H9 (cell line): ENCODE measurements around the gene ARPC1A. TPM values are rescaled to one million over a fixed set of nuclear protein-coding genes. Genes with fewer than 3 reads are reported as not detected.

ENCODE experiments used
- DNase-seq: peaks from one replicate; pipeline ENCODE4 v3.0.0-alpha.2; 2017
- H2AFZ ChIP-seq: one replicate; pipeline ENCODE4 v1.6.1; 2013; ENCODE audit warnings: mild to moderate bottlenecking, low read length, control low read depth, moderate library complexity
- H2AK5ac ChIP-seq: 2 replicates; pipeline ENCODE4 v1.6.1; 2013; ENCODE audit warnings: low read length, control low read depth, mixed read lengths; ENCODE audit not compliant: insufficient read length
- H2BK120ac ChIP-seq: one replicate; pipeline ENCODE4 v1.6.1; 2013; ENCODE audit warnings: low read depth, mild to moderate bottlenecking, low read length, control low read depth, inconsistent platforms; ENCODE audit not compliant: poor library complexity, severe bottlenecking
- H2BK12ac ChIP-seq: 2 replicates; pipeline ENCODE4 v1.6.1; 2013; ENCODE audit warnings: low read length, control low read depth, mixed read lengths, low read depth; ENCODE audit not compliant: insufficient read length
- H2BK15ac ChIP-seq: 2 replicates; pipeline ENCODE4 v1.6.1; 2013; ENCODE audit warnings: low read depth, low read length, control low read depth
- H2BK20ac ChIP-seq: one replicate; pipeline ENCODE4 v1.6.1; 2013; ENCODE audit warnings: low read depth, mild to moderate bottlenecking, low read length, control low read depth, inconsistent platforms; ENCODE audit not compliant: poor library complexity, severe bottlenecking
- H2BK5ac ChIP-seq: 2 replicates; pipeline ENCODE4 v1.6.1; 2013; ENCODE audit warnings: low read length, control low read depth, mixed read lengths; ENCODE audit not compliant: insufficient read length
- H3K14ac ChIP-seq: 2 replicates; pipeline ENCODE4 v1.6.1; 2013; ENCODE audit warnings: low read length, control low read depth; ENCODE audit not compliant: insufficient read depth
- H3K18ac ChIP-seq: 2 replicates; pipeline ENCODE4 v1.6.1; 2013; ENCODE audit warnings: low read depth, mild to moderate bottlenecking, mixed read lengths, low read length, control low read depth; ENCODE audit not compliant: insufficient read length
- H3K23ac ChIP-seq: 2 replicates; pipeline ENCODE4 v1.6.1; 2013; ENCODE audit warnings: low read length, control low read depth, mixed read lengths, low read depth; ENCODE audit not compliant: insufficient read length
- H3K23me2 ChIP-seq: 2 replicates; pipeline ENCODE4 v1.6.1; 2013; ENCODE audit warnings: low read depth, mild to moderate bottlenecking, mixed read lengths, low read length, control low read depth; ENCODE audit not compliant: insufficient read length, poor library complexity, severe bottlenecking
- H3K27ac ChIP-seq: 2 replicates; pipeline ENCODE4 v1.5.1; 2013; ENCODE audit warnings: low read length, control low read depth, mixed read lengths, low read depth; ENCODE audit not compliant: insufficient read length
- H3K27me3 ChIP-seq: 2 replicates; pipeline ENCODE4 v1.6.1; 2013; ENCODE audit warnings: low read length, control low read depth, inconsistent platforms; ENCODE audit not compliant: insufficient read depth
- H3K4ac ChIP-seq: 2 replicates; pipeline ENCODE4 v1.6.1; 2013; ENCODE audit warnings: low read depth, mild to moderate bottlenecking, control low read depth, inconsistent platforms, low read length, moderate library complexity
- H3K4me1 ChIP-seq: 2 replicates; pipeline ENCODE4 v1.6.1; 2013; ENCODE audit warnings: low read length, control low read depth, inconsistent platforms; ENCODE audit not compliant: insufficient read depth
- H3K4me2 ChIP-seq: 2 replicates; pipeline ENCODE4 v1.6.1; 2013; ENCODE audit warnings: low read length, control low read depth, mixed read lengths; ENCODE audit not compliant: insufficient read length, insufficient read depth
- H3K56ac ChIP-seq: 2 replicates; pipeline ENCODE4 v1.6.1; 2013; ENCODE audit warnings: low read depth, mild to moderate bottlenecking, mixed read lengths, low read length, control low read depth; ENCODE audit not compliant: insufficient read length
- H3K79me1 ChIP-seq: 2 replicates; pipeline ENCODE4 v1.6.1; 2013; ENCODE audit warnings: low read depth, mild to moderate bottlenecking, moderate library complexity, low read length, control low read depth, inconsistent platforms; ENCODE audit not compliant: insufficient read depth, poor library complexity, severe bottlenecking
- H3K79me2 ChIP-seq: 2 replicates; pipeline ENCODE4 v1.6.1; 2013; ENCODE audit warnings: low read length, control low read depth, inconsistent platforms; ENCODE audit not compliant: insufficient read depth
- H3K9ac ChIP-seq: 2 replicates; pipeline ENCODE4 v1.6.1; 2013; ENCODE audit warnings: low read length, control low read depth, mixed read lengths; ENCODE audit not compliant: insufficient read length; ENCODE audit errors: extremely low read depth
- H3K9me3 ChIP-seq: one replicate; pipeline ENCODE4 v1.6.1; 2013; ENCODE audit warnings: low read depth, low read length, inconsistent platforms; ENCODE audit not compliant: control insufficient read depth
- H3T11ph ChIP-seq: one replicate; pipeline ENCODE4 v1.6.1; 2013; ENCODE audit warnings: mild to moderate bottlenecking, low read length, control low read depth, inconsistent platforms
- H4K20me1 ChIP-seq: one replicate; pipeline ENCODE4 v1.6.1; 2013; ENCODE audit not compliant: control insufficient read depth, insufficient read length, insufficient read depth
- H4K5ac ChIP-seq: 2 replicates; pipeline ENCODE4 v1.6.1; 2013; ENCODE audit warnings: low read depth, mild to moderate bottlenecking, mixed read lengths, low read length, control low read depth; ENCODE audit not compliant: insufficient read length
- H4K8ac ChIP-seq: replicated peaks from 2 replicates; pipeline ENCODE4 v1.6.1; 2013; ENCODE audit warnings: low read length, control low read depth, mixed read lengths, low read depth; ENCODE audit not compliant: insufficient read length
- H4K91ac ChIP-seq: 2 replicates; pipeline ENCODE4 v1.6.1; 2013; ENCODE audit warnings: low read depth, mild to moderate bottlenecking, moderate library complexity, mixed read lengths, low read length, control low read depth; ENCODE audit not compliant: insufficient read length
- H3K27ac Mint-ChIP-seq, 3 experiments: 2 replicates in 2 of 3; 3 replicates in 1 of 3; pipeline ENCODE4 v1.8.0; 2020 to 2021; ENCODE audit warnings: mixed read lengths in 3 of 3, mild to moderate bottlenecking in 1 of 3, moderate library complexity in 1 of 3
- H3K27me3 Mint-ChIP-seq: 2 replicates; pipeline ENCODE4 v1.8.0; 2021; ENCODE audit warnings: low read depth, mild to moderate bottlenecking, moderate library complexity, mixed read lengths
- H3K36me3 Mint-ChIP-seq, 3 experiments: 2 replicates in 2 of 3; 3 replicates in 1 of 3; pipeline ENCODE4 v1.8.0; 2020 to 2021; ENCODE audit warnings: low read depth in 3 of 3, mixed read lengths in 3 of 3; ENCODE audit not compliant: insufficient read depth in 1 of 3
- H3K4me1 Mint-ChIP-seq, 2 experiments: 2 replicates each; pipeline ENCODE4 v1.8.0; 2020; ENCODE audit warnings: mixed read lengths in 2 of 2
- H3K4me3 Mint-ChIP-seq, 2 experiments: 2 replicates in 1 of 2; 3 replicates in 1 of 2; pipeline ENCODE4 v1.8.0; 2020 to 2021; ENCODE audit warnings: mild to moderate bottlenecking in 2 of 2, mixed read lengths in 2 of 2, moderate library complexity in 1 of 2
- H3K9me3 Mint-ChIP-seq, 2 experiments: 2 replicates in 1 of 2; 3 replicates in 1 of 2; pipeline ENCODE4 v1.8.0; 2020; ENCODE audit warnings: mild to moderate bottlenecking in 2 of 2, mixed read lengths in 2 of 2, moderate library complexity in 1 of 2
- WGBS: extraction: QIAGEN DNeasy Blood & Tissue Kit; methylation state at CpG from one replicate; pipeline ENCODE4 v1.1.7; 2013; ENCODE audit warnings: missing lambda C conversion rate, low lambda C conversion rate, mixed read lengths; ENCODE audit not compliant: insufficient read length; ENCODE audit errors: extremely low coverage; 5-methylcytosine and 5-hydroxymethylcytosine counted together
- total RNA-seq: library from RNA; stranded (reverse); gene quantifications from 2 replicates; pipeline ENCODE4 v1.2.1, GENCODE V29; 2021
- TF ChIP-seq, protein P1 (sequence below): fragments of 200-600 bp; sonication (generic); conservative IDR thresholded peaks from 3 replicates; pipeline ENCODE4 v1.8.0; 2021; ENCODE audit warnings: antibody characterized with exemption, mild to moderate bottlenecking

The ARPC1A gene
- total RNA-seq, 1 experiment from 2014 or later: 169 TPM

DNA sequence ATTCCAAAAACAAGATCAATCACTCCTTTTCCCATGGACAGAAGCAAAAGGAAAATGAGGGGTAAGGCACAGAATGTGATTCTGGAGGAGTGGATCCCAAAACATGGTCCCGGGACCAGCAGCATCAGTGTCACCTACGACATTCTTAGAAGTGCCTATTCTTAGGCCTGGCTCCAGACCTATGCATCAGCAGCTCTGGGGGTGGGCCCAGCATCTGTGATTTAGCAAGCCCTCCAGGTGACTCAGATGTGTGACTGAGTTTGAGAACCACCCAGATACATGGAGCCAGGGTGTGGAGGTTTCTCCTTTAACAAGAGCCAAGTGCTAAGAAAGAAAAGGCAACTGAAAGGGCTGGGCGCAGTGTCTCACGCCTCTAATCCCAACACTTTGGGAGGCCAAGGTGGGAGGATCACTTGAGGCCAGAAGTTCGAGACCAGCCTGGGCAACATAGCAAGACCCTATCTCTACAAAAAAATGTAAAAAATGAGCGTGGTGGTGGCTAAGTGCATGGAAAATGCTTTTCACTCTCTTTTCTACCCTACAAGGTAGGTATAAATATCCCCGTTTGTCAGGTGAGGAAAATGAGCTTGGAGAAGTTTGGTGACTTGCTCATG, 17.1 kb upstream of the ARPC1A start:
- no peak overlapping the region for H3K4me2 ChIP-seq
- H3K23me2 ChIP-seq: peaks cover 4% of the 10 kb centered on the region
- no peak overlapping the region for H3K18ac ChIP-seq
- no CpG with 5 or more reads among the region's 7 CpGs for WGBS
- H3K36me3 Mint-ChIP-seq: peaks cover 0 to 8% (median 3%) of the 10 kb centered on the region in 3 experiments; a peak in 3 of 7 replicates
- H3K79me2 ChIP-seq: no peaks in the 10 kb centered on the region
- H3K23ac ChIP-seq: no peak overlapping the region
- H3T11ph ChIP-seq: no peak overlapping the region
- no peak overlapping the region for H2BK12ac ChIP-seq
- TF ChIP-seq, protein P1, sequence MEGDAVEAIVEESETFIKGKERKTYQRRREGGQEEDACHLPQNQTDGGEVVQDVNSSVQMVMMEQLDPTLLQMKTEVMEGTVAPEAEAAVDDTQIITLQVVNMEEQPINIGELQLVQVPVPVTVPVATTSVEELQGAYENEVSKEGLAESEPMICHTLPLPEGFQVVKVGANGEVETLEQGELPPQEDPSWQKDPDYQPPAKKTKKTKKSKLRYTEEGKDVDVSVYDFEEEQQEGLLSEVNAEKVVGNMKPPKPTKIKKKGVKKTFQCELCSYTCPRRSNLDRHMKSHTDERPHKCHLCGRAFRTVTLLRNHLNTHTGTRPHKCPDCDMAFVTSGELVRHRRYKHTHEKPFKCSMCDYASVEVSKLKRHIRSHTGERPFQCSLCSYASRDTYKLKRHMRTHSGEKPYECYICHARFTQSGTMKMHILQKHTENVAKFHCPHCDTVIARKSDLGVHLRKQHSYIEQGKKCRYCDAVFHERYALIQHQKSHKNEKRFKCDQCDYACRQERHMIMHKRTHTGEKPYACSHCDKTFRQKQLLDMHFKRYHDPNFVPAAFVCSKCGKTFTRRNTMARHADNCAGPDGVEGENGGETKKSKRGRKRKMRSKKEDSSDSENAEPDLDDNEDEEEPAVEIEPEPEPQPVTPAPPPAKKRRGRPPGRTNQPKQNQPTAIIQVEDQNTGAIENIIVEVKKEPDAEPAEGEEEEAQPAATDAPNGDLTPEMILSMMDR: no peak
- no peaks in the 10 kb centered on the region for H3K4me1 Mint-ChIP-seq
- no peak overlapping the region for H2BK20ac ChIP-seq
- no peak overlapping the region for H3K27ac Mint-ChIP-seq
- no peak overlapping the region for H3K56ac ChIP-seq
- no peaks in the 10 kb centered on the region for H3K79me1 ChIP-seq
- H3K9me3 ChIP-seq: no peaks in the 10 kb centered on the region
- H3K27ac ChIP-seq: no peak overlapping the region
- no peak overlapping the region for H3K4ac ChIP-seq
- H3K9me3 Mint-ChIP-seq: peaks cover 4 to 5% of the 10 kb centered on the region in 2 experiments; a peak in 4 of 5 replicates
- no peak overlapping the region for H3K14ac ChIP-seq
- no peaks in the 10 kb centered on the region for H4K20me1 ChIP-seq
- no peaks in the 10 kb centered on the region for H3K4me1 ChIP-seq
- no peak overlapping the region for H3K9ac ChIP-seq
- no peak overlapping the region for H4K8ac ChIP-seq
- DNase-seq: no peak
- H2BK15ac ChIP-seq: no peak overlapping the region
- no peak overlapping the region for H3K4me3 Mint-ChIP-seq
- no peak overlapping the region for H4K91ac ChIP-seq
- H2BK5ac ChIP-seq: no peak overlapping the region
- H2AFZ ChIP-seq: no peak overlapping the region
- no peaks in the 10 kb centered on the region for H3K27me3 ChIP-seq
- no peak overlapping the region for H2AK5ac ChIP-seq
- peaks cover 1% of the 10 kb centered on the region for H3K27me3 Mint-ChIP-seq
- H2BK120ac ChIP-seq: no peak overlapping the region
- no peak overlapping the region for H4K5ac ChIP-seq
